Anterior cingulate cortex (tissue), 58 donors: Measurements from ENCODE around the gene SEMA7A.

Source experiments
- DNase-seq, 58 donors: peaks; one replicate each; lab custom pipeline; 2025; lab: John Stamatoyannopoulos, UW

SEMA7A gene

GRCh38 chr15:74420193-74420905 is 13.4 kb downstream of the SEMA7A start:
- DNase-seq, result peak in 3 of 58 donors; percentile 21 to 51 (median 42)

GRCh38 chr15:74419432-74419831 is 14.3 kb downstream of the SEMA7A start:
- DNase-seq, result no peak

- DNase-seq, result peak in 1 of 58 donors; percentile 35
These were observed 15.0 kb downstream of the SEMA7A start for GRCh38 chr15:74418575-74419338.

GRCh38 chr15:74417670-74418069 is 16.1 kb downstream of the SEMA7A start:
- DNase-seq, result no peak

GRCh38 chr15:74417225-74417624 is 16.5 kb downstream of the SEMA7A start:
- peak in 2 of 58 donors; percentile 19 to 66 for DNase-seq

- DNase-seq, result peak in 3 of 58 donors; percentile 9 to 30 (median 18)
These were observed 17.5 kb downstream of the SEMA7A start for GRCh38 chr15:74415966-74416916.

GRCh38 chr15:74414603-74415338 is 19.0 kb downstream of the SEMA7A start:
- no peak for DNase-seq

GRCh38 chr15:74414081-74414580 is 19.6 kb downstream of the SEMA7A start:
- no peak for DNase-seq

- no peak for DNase-seq
These were observed 20.2 kb downstream of the SEMA7A start for GRCh38 chr15:74413350-74414080.

- no peak for DNase-seq
These were observed 21.6 kb downstream of the SEMA7A start for GRCh38 chr15:74412159-74412558.

- DNase-seq, result no peak
These were observed 22.1 kb downstream of the SEMA7A start for GRCh38 chr15:74411686-74412085.

- DNase-seq, result no peak
These were observed 23.3 kb downstream of the SEMA7A start for GRCh38 chr15:74410502-74410901.

- no peak for DNase-seq
These were observed 24.5 kb downstream of the SEMA7A start for GRCh38 chr15:74409225-74409624.

GRCh38 chr15:74408815-74409214 is 24.9 kb downstream of the SEMA7A start:
- DNase-seq, result no peak

GRCh38 chr15:74408385-74408784 is 25.4 kb downstream of the SEMA7A start:
- no peak for DNase-seq

- peak in 36 of 58 donors; percentile 8 to 70 (median 30) for DNase-seq
These were observed 26.6 kb downstream of the SEMA7A start for GRCh38 chr15:74406992-74407705.

GRCh38 chr15:74406517-74406916 is 27.2 kb downstream of the SEMA7A start:
- no peak for DNase-seq

GRCh38 chr15:74405823-74406222 is 27.9 kb downstream of the SEMA7A start:
- no peak for DNase-seq
